GM13977 (cell line): ENCODE results near the gene METTL23.

Experiments used
- DNase-seq: peaks from one replicate; pipeline ENCODE4 v3.0.0; 2012; ENCODE audit warnings: low spot score
- CTCF ChIP-seq: IDR thresholded peaks from 2 replicates; pipeline ENCODE4 v1.5.1; 2012; ENCODE audit warnings: mild to moderate bottlenecking, control low read depth; ENCODE audit not compliant: insufficient read depth; ENCODE audit errors: extremely low read depth, missing control alignments
- in situ Hi-C: fragments of 300-500 bp; cut with MboI; formaldehyde crosslinking; loops from one replicate; pipeline ENCODE4 v1.12.0; 2022; ENCODE audit warnings: low sequenced_read_pairs, low pct_unique_long_range_greater_than_20kb, mixed read lengths, inconsistent platforms; ENCODE audit not compliant: unreplicated experiment

The METTL23 gene

DNA sequence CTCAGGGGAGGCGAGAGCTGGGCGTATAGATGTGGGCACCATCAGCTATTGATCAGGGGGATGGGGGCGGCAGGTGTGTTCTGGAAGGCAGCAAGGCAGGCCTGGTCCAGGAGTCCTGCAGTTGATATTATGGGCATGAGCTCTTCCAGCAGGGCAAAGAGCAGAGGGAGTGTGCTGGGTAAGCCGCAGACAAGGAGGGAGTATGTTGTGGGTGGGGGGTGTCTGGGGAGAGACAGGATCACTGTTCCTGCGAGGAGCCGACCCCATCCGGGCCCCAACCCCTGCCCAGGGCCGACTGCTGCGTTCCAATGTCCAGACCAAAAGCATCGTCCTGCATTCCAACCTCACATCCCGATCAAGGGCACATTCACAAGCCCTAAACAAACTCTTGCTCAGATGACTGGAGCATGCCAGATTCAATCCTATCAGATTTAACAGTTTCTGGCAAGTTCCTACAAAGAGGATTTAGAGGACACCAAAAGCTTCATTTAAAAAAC, 25.1 kb upstream of the METTL23 start:
- no peak for DNase-seq
- TF ChIP-seq CTCF, result no peak
- in situ Hi-C loops, result no loop called here

DNA sequence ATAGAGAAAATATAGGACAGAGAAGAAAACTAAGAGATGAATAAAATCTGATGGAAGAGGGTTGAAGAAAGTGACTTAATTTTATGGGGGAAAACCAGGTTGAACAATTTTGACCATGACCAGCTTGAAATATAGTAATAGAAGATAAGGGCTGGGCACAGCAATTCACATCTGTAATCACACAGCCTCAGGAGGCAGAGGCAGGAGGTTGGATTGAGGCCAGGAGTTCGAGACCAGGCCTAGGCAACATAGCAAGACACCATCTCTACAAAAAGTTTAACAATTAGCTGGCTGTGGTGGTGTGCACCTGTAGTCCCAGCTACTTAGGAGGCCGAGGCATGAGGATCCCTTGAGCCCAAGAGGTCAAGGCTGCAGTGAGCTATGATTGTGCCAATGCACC, 24.6 kb upstream of the METTL23 start:
- in situ Hi-C loops, result no loop called here
- no peak for TF ChIP-seq CTCF
- DNase-seq, result no peak

DNA sequence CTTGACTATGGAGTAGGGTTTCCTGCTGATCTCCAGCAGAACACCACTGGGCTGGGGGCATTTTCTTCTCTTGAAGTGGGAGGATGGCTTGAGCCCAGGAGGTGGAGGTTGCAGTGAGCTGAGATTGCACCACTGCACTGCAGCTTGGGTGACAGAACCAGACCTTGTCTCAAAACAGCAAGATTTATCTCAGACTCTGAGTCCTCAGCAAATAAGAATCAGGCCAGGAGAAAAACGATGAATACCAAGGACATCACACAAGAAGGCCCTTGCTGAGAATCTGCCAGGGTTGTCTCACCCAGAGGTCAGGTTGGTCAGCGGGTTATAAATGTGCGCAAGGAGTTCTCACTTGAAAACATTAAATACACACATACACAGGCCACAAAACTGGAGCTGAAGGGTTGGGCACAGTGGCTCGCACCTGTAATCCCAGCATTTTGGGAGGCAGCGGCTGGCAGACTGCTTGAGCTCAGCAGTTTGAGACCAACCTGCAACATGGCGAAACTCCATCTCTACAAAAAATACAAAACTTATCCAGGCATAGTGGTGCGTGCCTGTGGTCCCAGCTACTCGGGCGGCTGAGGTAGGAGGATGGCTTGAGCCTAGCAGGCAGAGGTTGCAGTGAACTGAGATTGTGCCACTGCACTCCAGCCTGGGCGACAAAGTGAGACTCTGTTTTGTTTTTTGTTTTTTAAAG, 23.6 kb upstream of the METTL23 start:
- no peak for TF ChIP-seq CTCF
- in situ Hi-C loops, result no loop called here
- DNase-seq, result no peak

- TF ChIP-seq CTCF, result no peak
- in situ Hi-C loops, result no loop called here
- no peak for DNase-seq
Measured at GRCh38 chr17:76704805-76705204, 21.8 kb upstream of the METTL23 start.

- no peak for TF ChIP-seq CTCF
- in situ Hi-C loops, result no loop called here
- no peak for DNase-seq
Measured at GRCh38 chr17:76706817-76707216, 19.8 kb upstream of the METTL23 start.

GRCh38 chr17:76707985-76708807, 18.4 kb upstream of the METTL23 start:
- TF ChIP-seq CTCF, result no peak
- DNase-seq, result no peak
- in situ Hi-C loops, result no loop called here
